ENCODE results near the gene TJP3.

Gene TJP3

GRCh38 chr19:3720349-3720917 is 12.2 kb downstream of the TJP3 start:
- DNase-seq, result no peak

GRCh38 chr19:3721131-3721886 is 13.1 kb downstream of the TJP3 start:
- peak; percentile 87 for DNase-seq

GRCh38 chr19:3721887-3722442 is 13.8 kb downstream of the TJP3 start:
- DNase-seq, result no peak

GRCh38 chr19:3722443-3723109 is 14.4 kb downstream of the TJP3 start:
- no peak for DNase-seq

GRCh38 chr19:3723110-3723488 is 14.9 kb downstream of the TJP3 start:
- no peak for DNase-seq

GRCh38 chr19:3723883-3724282 is 15.7 kb downstream of the TJP3 start:
- DNase-seq, result no peak

- no peak for DNase-seq
Observed at GRCh38 chr19:3725121-3725520, 16.9 kb downstream of the TJP3 start.

GRCh38 chr19:3725640-3726310 is 17.6 kb downstream of the TJP3 start:
- DNase-seq, result no peak

GRCh38 chr19:3730457-3730958 is 22.3 kb downstream of the TJP3 start:
- no peak for DNase-seq

GRCh38 chr19:3732108-3732507 is 23.9 kb downstream of the TJP3 start:
- no peak for DNase-seq

GRCh38 chr19:3733549-3734309 is 25.5 kb downstream of the TJP3 start:
- DNase-seq, result no peak

- no peak for DNase-seq
Observed at GRCh38 chr19:3734310-3734600, 26.1 kb downstream of the TJP3 start.

GRCh38 chr19:3736106-3736724 is 28.0 kb downstream of the TJP3 start:
- DNase-seq, result no peak

- DNase-seq, result no peak
Observed at GRCh38 chr19:3737487-3738205, 29.5 kb downstream of the TJP3 start.

- no peak for DNase-seq
Observed at GRCh38 chr19:3738477-3739220, 30.5 kb downstream of the TJP3 start.

- DNase-seq, result no peak
Observed at GRCh38 chr19:3740431-3740830, 32.2 kb downstream of the TJP3 start.

GRCh38 chr19:3743486-3743885 is 35.3 kb downstream of the TJP3 start:
- no peak for DNase-seq

GRCh38 chr19:3745363-3746045 is 37.3 kb downstream of the TJP3 start:
- no peak for DNase-seq

- no peak for DNase-seq
Observed at GRCh38 chr19:3746371-3747056, 38.3 kb downstream of the TJP3 start.
